ENCODE measurements around the gene RUFY2.

The RUFY2 gene

GRCh38 chr10:68364101-68364886 is 42.8 kb downstream of the RUFY2 start:
- DNase-seq (ENCODE audit: low read depth), result no peak

GRCh38 chr10:68362590-68362989 is 44.5 kb downstream of the RUFY2 start:
- DNase-seq (ENCODE audit: low read depth), result no peak

- DNase-seq (ENCODE audit: low read depth), result no peak
These were observed 47.9 kb downstream of the RUFY2 start for GRCh38 chr10:68359189-68359588.

- no peak for DNase-seq (ENCODE audit: low read depth)
These were observed 53.5 kb downstream of the RUFY2 start for GRCh38 chr10:68353537-68353936.

GRCh38 chr10:68348265-68348741 is 58.8 kb downstream of the RUFY2 start:
- DNase-seq (ENCODE audit: low read depth), result peak; percentile 22

- no peak for DNase-seq (ENCODE audit: low read depth)
These were observed 60.3 kb downstream of the RUFY2 start for GRCh38 chr10:68346774-68347173.

- no peak for DNase-seq (ENCODE audit: low read depth)
These were observed 61.5 kb downstream of the RUFY2 start for GRCh38 chr10:68345621-68346020.

- no peak for DNase-seq (ENCODE audit: low read depth)
These were observed 64.1 kb downstream of the RUFY2 start for GRCh38 chr10:68342909-68343516.

GRCh38 chr10:68340358-68341080 is 66.6 kb downstream of the RUFY2 start:
- no peak for DNase-seq (ENCODE audit: low read depth)

GRCh38 chr10:68336754-68337351 is 70.2 kb downstream of the RUFY2 start:
- DNase-seq (ENCODE audit: low read depth), result no peak

GRCh38 chr10:68334672-68335467 is 72.2 kb downstream of the RUFY2 start:
- no peak for DNase-seq (ENCODE audit: low read depth)

- DNase-seq (ENCODE audit: low read depth), result no peak
These were observed 73.3 kb downstream of the RUFY2 start for GRCh38 chr10:68333440-68334431.

GRCh38 chr10:68333058-68333395 is 74.0 kb downstream of the RUFY2 start:
- no peak for DNase-seq (ENCODE audit: low read depth)

- peak; percentile 36 for DNase-seq (ENCODE audit: low read depth)
These were observed 74.6 kb downstream of the RUFY2 start, which contains the start of gene PBLD for GRCh38 chr10:68332259-68333057. Gene PBLD (minus strand): TSS chr10:68332928. CDS start chr10:68306844, 26,084 bp downstream.

- DNase-seq (ENCODE audit: low read depth), result peak; percentile 99
These were observed 75.4 kb downstream of the RUFY2 start, which contains the start of gene HNRNPH3 for GRCh38 chr10:68331455-68332258. Gene HNRNPH3 (plus strand): TSS chr10:68332064. CDS start chr10:68337222, 5,158 bp downstream.

GRCh38 chr10:68330852-68331454 is 76.1 kb downstream of the RUFY2 start:
- no peak for DNase-seq (ENCODE audit: low read depth)

- no peak for DNase-seq (ENCODE audit: low read depth)
These were observed 77.6 kb downstream of the RUFY2 start for GRCh38 chr10:68329506-68329861.
